SK-N-SH treated with all-trans-retinoic acid at 6 μM for 48 hours (cell line): ENCODE measurements around the gene PAK4.

Experiments used
- ARNTL ChIP-seq: fragments of 450-650 bp; formaldehyde crosslinking; IDR thresholded peaks from 2 replicates; pipeline ENCODE4 v1.5.0; 2020; ENCODE audit warnings: low read depth, mild to moderate bottlenecking, moderate library complexity, borderline replicate concordance
- GLIS3 ChIP-seq: fragments of 250-450 bp; sonication (Bioruptor Pico); IDR thresholded peaks from 2 replicates; pipeline ENCODE4 v1.5.0; 2020; ENCODE audit warnings: mild to moderate bottlenecking, moderate library complexity
- ISL1 ChIP-seq: fragments of 250-450 bp; sonication (Bioruptor Pico); IDR thresholded peaks from 2 replicates; pipeline ENCODE4 v2.1.2; 2022; ENCODE audit warnings: mild to moderate bottlenecking, moderate library complexity
- RARB ChIP-seq: fragments of 250-450 bp; sonication (Bioruptor Pico); IDR thresholded peaks from 2 replicates; pipeline ENCODE4 v1.8.0; 2021; ENCODE audit warnings: mild to moderate bottlenecking, moderate library complexity
- SNAI2 ChIP-seq: fragments of 250-450 bp; sonication (Bioruptor Pico); IDR thresholded peaks from 2 replicates; pipeline ENCODE4 v1.5.0; 2020; ENCODE audit warnings: mild to moderate bottlenecking, moderate library complexity
- ZNF70 ChIP-seq: fragments of 450-650 bp; formaldehyde crosslinking; IDR thresholded peaks from 2 replicates; pipeline ENCODE4 v1.5.0; 2020; ENCODE audit warnings: mild to moderate bottlenecking, moderate library complexity
- TF ChIP-seq, protein P1 (sequence below): fragments of 250-450 bp; sonication (Bioruptor Pico); IDR thresholded peaks from 2 replicates; pipeline ENCODE4 v1.5.1; 2020; ENCODE audit warnings: low read depth, mild to moderate bottlenecking, moderate library complexity

DNA sequence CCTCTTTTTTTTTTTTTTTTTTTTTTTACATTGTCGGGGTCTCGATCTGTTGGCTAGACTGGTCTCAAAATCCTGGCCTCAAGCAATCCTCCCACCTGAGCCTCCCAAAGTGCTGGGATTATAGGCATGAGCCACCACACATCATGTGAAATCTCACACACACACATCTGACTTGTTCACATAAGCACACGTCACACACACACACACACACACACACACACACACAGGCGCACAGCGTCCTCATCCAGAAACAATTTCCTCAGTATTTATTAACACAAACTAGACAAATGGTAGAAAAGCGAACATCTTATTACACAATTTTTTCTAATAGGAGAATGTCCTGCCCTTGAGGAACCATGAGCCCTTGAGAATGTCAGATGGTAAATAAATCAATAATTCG, 83.6 kb downstream of the PAK4 start:
- TF ChIP-seq ARNTL (CRISPR knock-in tag) (no peak), ZNF70 (CRISPR knock-in tag) (no peak), RARB (no peak), ISL1 (CRISPR knock-in tag) (no peak), GLIS3 (CRISPR knock-in tag) (no peak), SNAI2 (CRISPR knock-in tag) (no peak)
- TF ChIP-seq, protein P1, sequence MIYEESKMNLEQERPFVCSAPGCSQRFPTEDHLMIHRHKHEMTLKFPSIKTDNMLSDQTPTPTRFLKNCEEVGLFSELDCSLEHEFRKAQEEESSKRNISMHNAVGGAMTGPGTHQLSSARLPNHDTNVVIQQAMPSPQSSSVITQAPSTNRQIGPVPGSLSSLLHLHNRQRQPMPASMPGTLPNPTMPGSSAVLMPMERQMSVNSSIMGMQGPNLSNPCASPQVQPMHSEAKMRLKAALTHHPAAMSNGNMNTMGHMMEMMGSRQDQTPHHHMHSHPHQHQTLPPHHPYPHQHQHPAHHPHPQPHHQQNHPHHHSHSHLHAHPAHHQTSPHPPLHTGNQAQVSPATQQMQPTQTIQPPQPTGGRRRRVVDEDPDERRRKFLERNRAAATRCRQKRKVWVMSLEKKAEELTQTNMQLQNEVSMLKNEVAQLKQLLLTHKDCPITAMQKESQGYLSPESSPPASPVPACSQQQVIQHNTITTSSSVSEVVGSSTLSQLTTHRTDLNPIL (CRISPR knock-in tag) = no peak
